HL-60 (cell line): Measurements from ENCODE around the gene TMPRSS13.

ENCODE experiments used
- DNase-seq, 2 experiments: peaks; one replicate each; pipeline ENCODE4 v3.0.0-alpha.2; 2010 to 2020; ENCODE audit warnings: low read depth in 1 of 2, low spot score in 1 of 2
- H3K27ac ChIP-seq: fragments of 250-450 bp; sonication (Bioruptor Pico); replicated peaks from 2 replicates; pipeline ENCODE4 v1.5.1; 2020; ENCODE audit warnings: mild to moderate bottlenecking, moderate library complexity
- H3K27me3 ChIP-seq: fragments of 250-450 bp; sonication (Bioruptor Pico); 2 replicates; pipeline ENCODE4 v1.5.1; 2021; ENCODE audit warnings: mild to moderate bottlenecking, moderate library complexity; ENCODE audit not compliant: insufficient read depth, poor library complexity, severe bottlenecking
- H3K4me3 ChIP-seq: replicated peaks from 2 replicates; pipeline ENCODE4 v1.5.1; 2011; ENCODE audit warnings: mild to moderate bottlenecking, control low read depth, low read length; ENCODE audit not compliant: insufficient read depth
- GABPA ChIP-seq: IDR thresholded peaks from 2 replicates; pipeline ENCODE4 v1.6.1; 2012; ENCODE audit warnings: low read depth
- POLR2AphosphoS5 ChIP-seq: IDR thresholded peaks from 2 replicates; pipeline ENCODE4 v1.6.1; 2012; ENCODE audit warnings: low read depth
- SPI1 ChIP-seq: IDR thresholded peaks from 2 replicates; pipeline ENCODE4 v1.6.1; 2012; ENCODE audit warnings: low read depth, mild to moderate bottlenecking, borderline replicate concordance
- TF ChIP-seq, protein P1 (sequence below): IDR thresholded peaks from one replicate; pipeline ENCODE4 v1.5.1; 2011; ENCODE audit warnings: low read length, control low read depth, inconsistent platforms; ENCODE audit not compliant: insufficient read depth
- TF ChIP-seq, protein P2 (sequence below): IDR thresholded peaks from 2 replicates; pipeline ENCODE4 v1.6.1; 2012; ENCODE audit warnings: low read depth; ENCODE audit not compliant: insufficient replicate concordance

Gene TMPRSS13

DNA sequence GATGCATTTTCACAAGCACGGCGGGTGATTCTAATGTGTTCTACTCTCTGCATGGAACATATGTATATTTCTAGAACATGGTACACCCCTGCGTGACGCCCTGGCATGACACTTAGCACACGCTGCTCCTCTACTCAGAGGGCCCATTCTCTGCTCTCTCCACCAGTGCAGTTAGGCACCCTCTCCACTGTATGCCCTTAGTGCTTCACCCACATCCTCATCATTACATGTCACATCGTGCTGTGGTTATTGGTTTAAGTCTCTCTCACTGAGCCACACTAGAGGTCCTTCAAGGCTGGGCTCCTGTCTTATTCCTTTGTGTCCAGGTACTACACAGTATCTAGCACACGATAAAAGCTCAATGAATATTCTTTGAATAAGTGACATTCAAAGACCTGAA lies 16.7 kb downstream of the TMPRSS13 start:
- no peak for DNase-seq
- TF ChIP-seq, protein P1, sequence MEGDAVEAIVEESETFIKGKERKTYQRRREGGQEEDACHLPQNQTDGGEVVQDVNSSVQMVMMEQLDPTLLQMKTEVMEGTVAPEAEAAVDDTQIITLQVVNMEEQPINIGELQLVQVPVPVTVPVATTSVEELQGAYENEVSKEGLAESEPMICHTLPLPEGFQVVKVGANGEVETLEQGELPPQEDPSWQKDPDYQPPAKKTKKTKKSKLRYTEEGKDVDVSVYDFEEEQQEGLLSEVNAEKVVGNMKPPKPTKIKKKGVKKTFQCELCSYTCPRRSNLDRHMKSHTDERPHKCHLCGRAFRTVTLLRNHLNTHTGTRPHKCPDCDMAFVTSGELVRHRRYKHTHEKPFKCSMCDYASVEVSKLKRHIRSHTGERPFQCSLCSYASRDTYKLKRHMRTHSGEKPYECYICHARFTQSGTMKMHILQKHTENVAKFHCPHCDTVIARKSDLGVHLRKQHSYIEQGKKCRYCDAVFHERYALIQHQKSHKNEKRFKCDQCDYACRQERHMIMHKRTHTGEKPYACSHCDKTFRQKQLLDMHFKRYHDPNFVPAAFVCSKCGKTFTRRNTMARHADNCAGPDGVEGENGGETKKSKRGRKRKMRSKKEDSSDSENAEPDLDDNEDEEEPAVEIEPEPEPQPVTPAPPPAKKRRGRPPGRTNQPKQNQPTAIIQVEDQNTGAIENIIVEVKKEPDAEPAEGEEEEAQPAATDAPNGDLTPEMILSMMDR, result no peak
- TF ChIP-seq SPI1 (no peak), GABPA (no peak), POLR2AphosphoS5 (no peak)
- TF ChIP-seq, protein P2, sequence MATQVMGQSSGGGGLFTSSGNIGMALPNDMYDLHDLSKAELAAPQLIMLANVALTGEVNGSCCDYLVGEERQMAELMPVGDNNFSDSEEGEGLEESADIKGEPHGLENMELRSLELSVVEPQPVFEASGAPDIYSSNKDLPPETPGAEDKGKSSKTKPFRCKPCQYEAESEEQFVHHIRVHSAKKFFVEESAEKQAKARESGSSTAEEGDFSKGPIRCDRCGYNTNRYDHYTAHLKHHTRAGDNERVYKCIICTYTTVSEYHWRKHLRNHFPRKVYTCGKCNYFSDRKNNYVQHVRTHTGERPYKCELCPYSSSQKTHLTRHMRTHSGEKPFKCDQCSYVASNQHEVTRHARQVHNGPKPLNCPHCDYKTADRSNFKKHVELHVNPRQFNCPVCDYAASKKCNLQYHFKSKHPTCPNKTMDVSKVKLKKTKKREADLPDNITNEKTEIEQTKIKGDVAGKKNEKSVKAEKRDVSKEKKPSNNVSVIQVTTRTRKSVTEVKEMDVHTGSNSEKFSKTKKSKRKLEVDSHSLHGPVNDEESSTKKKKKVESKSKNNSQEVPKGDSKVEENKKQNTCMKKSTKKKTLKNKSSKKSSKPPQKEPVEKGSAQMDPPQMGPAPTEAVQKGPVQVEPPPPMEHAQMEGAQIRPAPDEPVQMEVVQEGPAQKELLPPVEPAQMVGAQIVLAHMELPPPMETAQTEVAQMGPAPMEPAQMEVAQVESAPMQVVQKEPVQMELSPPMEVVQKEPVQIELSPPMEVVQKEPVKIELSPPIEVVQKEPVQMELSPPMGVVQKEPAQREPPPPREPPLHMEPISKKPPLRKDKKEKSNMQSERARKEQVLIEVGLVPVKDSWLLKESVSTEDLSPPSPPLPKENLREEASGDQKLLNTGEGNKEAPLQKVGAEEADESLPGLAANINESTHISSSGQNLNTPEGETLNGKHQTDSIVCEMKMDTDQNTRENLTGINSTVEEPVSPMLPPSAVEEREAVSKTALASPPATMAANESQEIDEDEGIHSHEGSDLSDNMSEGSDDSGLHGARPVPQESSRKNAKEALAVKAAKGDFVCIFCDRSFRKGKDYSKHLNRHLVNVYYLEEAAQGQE, result no peak
- Histone ChIP-seq H3K27me3 (peaks cover 3% of the 10 kb centered on the region), H3K27ac (no peak overlapping the region), H3K4me3 (no peak overlapping the region)

DNA sequence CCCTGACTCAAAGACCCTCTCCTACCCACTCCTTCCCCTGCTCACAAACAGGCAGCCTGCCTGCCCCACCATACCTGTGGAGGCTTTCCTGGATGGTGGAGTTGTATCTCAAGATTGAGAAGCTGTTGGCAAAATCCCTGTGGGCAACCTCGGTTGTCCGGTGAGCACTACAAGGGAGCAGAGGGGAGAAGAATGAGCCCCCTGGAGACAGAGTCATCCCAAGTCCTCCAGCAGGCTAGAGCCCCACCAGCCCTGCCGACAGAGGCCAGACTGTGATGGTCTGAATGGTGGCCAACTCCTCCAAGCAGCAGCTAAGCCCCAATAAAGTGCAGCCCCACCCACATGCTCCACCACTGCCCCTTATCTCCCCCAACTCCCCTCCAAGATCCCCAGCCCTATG lies 17.5 kb downstream of the TMPRSS13 start:
- no peak overlapping the region for H3K4me3 ChIP-seq
- H3K27ac ChIP-seq, result no peak overlapping the region
- TF ChIP-seq POLR2AphosphoS5, result no peak
- peaks cover 3% of the 10 kb centered on the region for H3K27me3 ChIP-seq
- DNase-seq, result no peak

DNA sequence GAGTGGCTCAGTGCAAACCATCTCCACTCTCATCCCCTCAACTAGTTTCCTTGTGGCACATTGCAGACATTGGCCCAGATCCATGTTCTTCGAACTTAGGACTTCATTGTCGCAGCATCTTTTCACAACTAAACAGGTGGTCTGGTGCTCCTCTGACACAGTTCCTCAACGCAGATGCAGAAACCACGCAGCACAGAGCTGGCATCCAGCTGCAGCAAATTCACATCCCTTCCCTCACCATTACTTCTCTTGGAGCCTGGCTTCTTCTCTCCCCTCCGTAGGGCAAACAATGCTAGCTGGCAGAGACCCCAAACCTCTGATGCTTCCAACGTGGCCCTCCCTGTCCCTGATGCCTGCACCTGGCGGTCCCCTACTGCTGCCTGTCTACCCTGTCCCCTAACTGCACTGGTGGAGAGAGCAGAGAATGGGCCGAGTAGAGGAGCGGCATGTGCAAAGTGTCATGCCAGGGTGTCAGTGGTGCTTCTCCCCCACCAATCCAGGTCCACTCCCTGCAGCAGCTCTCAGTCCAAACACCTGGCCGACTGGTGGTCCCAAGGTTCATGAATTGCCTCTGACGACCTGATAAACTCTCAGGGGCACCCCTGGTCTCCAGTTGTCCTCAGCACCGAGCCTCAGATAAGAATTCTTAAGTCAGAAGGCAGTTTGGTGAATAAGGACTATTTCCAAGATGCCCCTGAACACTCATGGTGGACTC lies 18.1 kb downstream of the TMPRSS13 start:
- DNase-seq, result no peak
- no peak overlapping the region for H3K4me3 ChIP-seq
- peaks cover 3% of the 10 kb centered on the region for H3K27me3 ChIP-seq
- H3K27ac ChIP-seq, result no peak overlapping the region
- TF ChIP-seq SPI1, result no peak
- TF ChIP-seq GABPA, result no peak
- TF ChIP-seq, protein P1, result no peak
- TF ChIP-seq, protein P2, result no peak
- no peak for TF ChIP-seq POLR2AphosphoS5

DNA sequence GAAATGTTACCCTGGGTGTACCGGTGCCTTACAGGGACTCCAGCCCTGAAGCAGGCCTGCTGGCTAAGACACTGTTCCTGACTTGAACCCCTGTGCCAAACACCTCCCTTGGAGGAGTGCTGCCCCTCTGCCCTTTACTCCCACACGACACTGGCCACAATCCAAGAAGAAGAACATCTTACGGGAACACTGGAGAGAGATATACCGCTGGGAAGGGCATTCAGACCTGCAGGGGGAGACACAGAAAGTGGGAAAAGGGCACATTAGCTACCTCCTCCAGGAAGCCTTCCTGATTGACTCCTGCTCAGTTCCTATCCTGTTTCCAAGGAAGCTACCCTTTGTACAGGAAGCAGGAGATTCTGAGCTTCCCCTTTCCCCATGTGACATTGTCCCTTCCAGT lies 18.7 kb downstream of the TMPRSS13 start:
- Histone ChIP-seq H3K27ac (no peak overlapping the region), H3K27me3 (peaks cover 3% of the 10 kb centered on the region), H3K4me3 (no peak overlapping the region)
- TF ChIP-seq, protein P1, result no peak
- TF ChIP-seq GABPA, result no peak
- no peak for TF ChIP-seq SPI1
- no peak for DNase-seq
